Hepatocyte (in vitro differentiated cells): Measurements from ENCODE around the gene ARFRP1. TPM values are rescaled to one million over a fixed set of nuclear protein-coding genes. Genes with fewer than 3 reads are reported as not detected.

Source experiments
- DNase-seq: peaks from one replicate; pipeline ENCODE4 v3.0.0-alpha.2; 2016; ENCODE audit warnings: low spot score
- H2AFZ ChIP-seq: fragments of 200-600 bp; sonication (generic); 2 replicates; pipeline ENCODE4 v1.6.0; 2016; ENCODE audit warnings: antibody characterized with exemption, mild to moderate bottlenecking
- H3K27ac ChIP-seq: fragments of 200-600 bp; sonication (generic); 2 replicates; pipeline ENCODE4 v1.5.1; 2016; ENCODE audit warnings: mild to moderate bottlenecking
- H3K27me3 ChIP-seq: fragments of 200-600 bp; sonication (generic); 2 replicates; pipeline ENCODE4 v1.6.1; 2016
- H3K36me3 ChIP-seq: fragments of 200-600 bp; sonication (generic); replicated peaks from 2 replicates; pipeline ENCODE4 v1.5.1; 2016; ENCODE audit warnings: low read depth; ENCODE audit not compliant: insufficient read depth
- H3K4me1 ChIP-seq: fragments of 200-600 bp; sonication (generic); 2 replicates; pipeline ENCODE4 v1.5.1; 2016; ENCODE audit warnings: mild to moderate bottlenecking, moderate library complexity; ENCODE audit not compliant: insufficient read depth
- H3K4me2 ChIP-seq: fragments of 200-600 bp; sonication (generic); 2 replicates; pipeline ENCODE4 v1.6.0; 2016
- H3K4me3 ChIP-seq: fragments of 200-600 bp; sonication (generic); 2 replicates; pipeline ENCODE4 v1.5.1; 2016; ENCODE audit warnings: mild to moderate bottlenecking
- H3K79me2 ChIP-seq: fragments of 200-600 bp; sonication (generic); 2 replicates; pipeline ENCODE4 v1.6.0; 2017; ENCODE audit warnings: mild to moderate bottlenecking
- H3K9me2 ChIP-seq: fragments of 200-600 bp; sonication (generic); replicated peaks from 2 replicates; pipeline ENCODE4 v1.6.0; 2017; ENCODE audit warnings: mild to moderate bottlenecking; ENCODE audit not compliant: insufficient read depth
- H3K9me3 ChIP-seq: fragments of 200-600 bp; sonication (generic); 2 replicates; pipeline ENCODE4 v1.5.1; 2016; ENCODE audit warnings: low read depth, mild to moderate bottlenecking
- H4K20me1 ChIP-seq: fragments of 200-600 bp; sonication (generic); 2 replicates; pipeline ENCODE4 v1.6.0; 2016; ENCODE audit warnings: mild to moderate bottlenecking; ENCODE audit not compliant: insufficient read depth, poor library complexity, severe bottlenecking
- EZH2 ChIP-seq: fragments of 200-600 bp; sonication (generic); IDR thresholded peaks from 2 replicates; pipeline ENCODE4 v1.6.1; 2016; ENCODE audit warnings: antibody characterized with exemption, mild to moderate bottlenecking, borderline replicate concordance
- EZH2phosphoT487 ChIP-seq: fragments of 200-600 bp; sonication (generic); IDR thresholded peaks from one replicate; pipeline ENCODE4 v1.6.1; 2018; ENCODE audit warnings: antibody characterized with exemption, mild to moderate bottlenecking, low read depth, moderate library complexity; ENCODE audit not compliant: unreplicated experiment, severe bottlenecking
- WGBS: methylation state at CpG from one replicate; pipeline ENCODE4 v1.1.6; 2016; ENCODE audit warnings: low lambda C conversion rate; ENCODE audit errors: missing lambda C conversion rate; 5-methylcytosine and 5-hydroxymethylcytosine counted together
- polyA plus RNA-seq: library from polyadenylated mRNA; unstranded; fragments of >200 nt; fragmentation: Nextera tagmentation; extraction: Ambion mirVana; gene quantifications from 2 replicates; pipeline ENCODE4 v1.2.1, GENCODE V29; 2016
- total RNA-seq: library from RNA; depleted of rRNA; stranded (reverse); fragments of >200 nt; gene quantifications from 2 replicates; pipeline ENCODE4 v1.2.3, GENCODE V29; 2014
- TF ChIP-seq, protein P1 (sequence below): fragments of 200-600 bp; sonication (generic); IDR thresholded peaks from 2 replicates; pipeline ENCODE4 v1.5.1; 2016; ENCODE audit warnings: antibody characterized with exemption, mild to moderate bottlenecking; ENCODE audit not compliant: poor library complexity

Gene ARFRP1
- total and polyA plus RNA-seq, 2 experiments from 2014 or later: 31.5 to 38.0 TPM

DNA sequence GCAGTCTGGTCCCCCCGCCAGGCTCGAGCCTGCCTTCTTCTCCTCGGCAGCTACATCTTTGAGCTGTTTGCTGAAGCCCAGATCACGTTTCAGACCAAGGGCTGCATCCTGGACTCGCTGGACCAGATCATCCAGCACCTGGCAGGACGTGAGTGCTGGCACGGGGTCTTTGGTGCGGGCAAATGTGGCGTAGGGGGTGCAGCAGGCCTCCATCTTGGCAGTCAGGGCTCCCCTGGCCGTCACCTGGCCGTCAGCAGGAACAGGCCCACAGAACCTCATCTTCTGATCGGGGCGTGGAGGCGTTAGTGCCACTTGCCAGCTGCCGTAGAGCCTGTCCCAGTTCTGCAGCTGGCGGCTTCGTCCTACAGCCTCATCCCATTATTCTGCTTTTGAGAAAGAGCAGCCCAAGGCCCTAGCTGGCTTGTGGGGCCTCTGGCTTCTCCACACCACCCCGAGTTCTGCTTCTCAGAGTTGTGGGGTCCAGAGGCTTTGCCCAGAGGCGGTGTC lies 27.9 kb downstream of the ARFRP1 start:
- Histone ChIP-seq H2AFZ (no peak overlapping the region), H3K9me2 (no peaks in the 10 kb centered on the region), H4K20me1 (no peaks in the 10 kb centered on the region), H3K4me3 (no peak overlapping the region), H3K4me2 (no peak overlapping the region), H3K4me1 (peaks cover 11% of the 10 kb centered on the region), H3K27ac (no peak overlapping the region), H3K9me3 (no peaks in the 10 kb centered on the region), H3K79me2 (no peaks in the 10 kb centered on the region), H3K27me3 (no peaks in the 10 kb centered on the region), H3K36me3 (no peaks in the 10 kb centered on the region)
- no peak for DNase-seq
- no peak for TF ChIP-seq EZH2
- no peak for TF ChIP-seq EZH2phosphoT487
- TF ChIP-seq, protein P1, sequence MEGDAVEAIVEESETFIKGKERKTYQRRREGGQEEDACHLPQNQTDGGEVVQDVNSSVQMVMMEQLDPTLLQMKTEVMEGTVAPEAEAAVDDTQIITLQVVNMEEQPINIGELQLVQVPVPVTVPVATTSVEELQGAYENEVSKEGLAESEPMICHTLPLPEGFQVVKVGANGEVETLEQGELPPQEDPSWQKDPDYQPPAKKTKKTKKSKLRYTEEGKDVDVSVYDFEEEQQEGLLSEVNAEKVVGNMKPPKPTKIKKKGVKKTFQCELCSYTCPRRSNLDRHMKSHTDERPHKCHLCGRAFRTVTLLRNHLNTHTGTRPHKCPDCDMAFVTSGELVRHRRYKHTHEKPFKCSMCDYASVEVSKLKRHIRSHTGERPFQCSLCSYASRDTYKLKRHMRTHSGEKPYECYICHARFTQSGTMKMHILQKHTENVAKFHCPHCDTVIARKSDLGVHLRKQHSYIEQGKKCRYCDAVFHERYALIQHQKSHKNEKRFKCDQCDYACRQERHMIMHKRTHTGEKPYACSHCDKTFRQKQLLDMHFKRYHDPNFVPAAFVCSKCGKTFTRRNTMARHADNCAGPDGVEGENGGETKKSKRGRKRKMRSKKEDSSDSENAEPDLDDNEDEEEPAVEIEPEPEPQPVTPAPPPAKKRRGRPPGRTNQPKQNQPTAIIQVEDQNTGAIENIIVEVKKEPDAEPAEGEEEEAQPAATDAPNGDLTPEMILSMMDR: no peak
- whole genome bisulfite sequencing: 95% methylated on average over 19 of the region's 19 CpGs

DNA sequence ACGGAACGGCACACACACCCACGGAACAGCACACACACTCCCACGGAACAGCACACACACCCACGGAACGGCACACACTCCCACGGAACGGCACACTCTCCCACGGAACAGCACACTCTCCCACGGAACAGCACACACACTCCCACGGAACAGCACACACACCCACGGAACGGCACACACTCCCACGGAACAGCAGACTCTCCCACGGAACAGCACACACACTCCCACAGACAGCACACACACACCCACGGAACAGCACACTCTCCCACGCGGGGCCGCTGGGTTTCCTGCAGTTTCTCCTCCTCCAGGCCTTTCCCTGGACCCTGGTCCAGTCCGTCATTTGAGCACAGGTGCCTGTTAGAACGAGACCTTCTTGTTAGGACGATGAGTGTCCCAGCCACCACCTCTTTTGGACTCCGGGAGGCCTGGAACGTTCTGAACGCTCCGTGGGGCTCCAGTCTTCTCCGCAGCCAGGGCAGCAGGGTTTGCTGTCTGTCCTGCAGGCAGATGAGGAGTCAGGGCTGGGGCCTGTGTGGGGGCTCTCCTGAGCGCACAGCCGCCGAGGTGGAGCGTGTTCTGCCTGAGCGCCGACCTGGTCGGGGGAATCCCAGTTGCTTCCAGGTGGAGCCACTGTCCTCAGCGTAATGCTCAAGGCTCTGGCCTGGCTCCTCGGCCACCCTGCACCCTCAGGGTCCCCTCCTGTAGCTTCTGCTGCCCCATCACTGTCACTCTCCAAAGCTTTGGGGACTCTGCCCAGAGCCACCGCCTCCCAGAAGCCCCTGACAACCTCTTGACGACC lies 28.9 kb downstream of the ARFRP1 start:
- Histone ChIP-seq H3K36me3 (no peaks in the 10 kb centered on the region), H3K27me3 (no peaks in the 10 kb centered on the region), H3K27ac (no peak overlapping the region), H3K79me2 (no peaks in the 10 kb centered on the region), H3K9me2 (no peaks in the 10 kb centered on the region), H3K4me3 (no peak overlapping the region), H3K9me3 (no peaks in the 10 kb centered on the region), H4K20me1 (no peaks in the 10 kb centered on the region), H3K4me1 (peaks cover 11% of the 10 kb centered on the region), H2AFZ (no peak overlapping the region), H3K4me2 (no peak overlapping the region)
- no peak for DNase-seq
- 96% methylated on average over 29 of the region's 38 CpGs for WGBS
- no peak for TF ChIP-seq EZH2
- TF ChIP-seq, protein P1: no peak
- TF ChIP-seq EZH2phosphoT487: no peak

DNA sequence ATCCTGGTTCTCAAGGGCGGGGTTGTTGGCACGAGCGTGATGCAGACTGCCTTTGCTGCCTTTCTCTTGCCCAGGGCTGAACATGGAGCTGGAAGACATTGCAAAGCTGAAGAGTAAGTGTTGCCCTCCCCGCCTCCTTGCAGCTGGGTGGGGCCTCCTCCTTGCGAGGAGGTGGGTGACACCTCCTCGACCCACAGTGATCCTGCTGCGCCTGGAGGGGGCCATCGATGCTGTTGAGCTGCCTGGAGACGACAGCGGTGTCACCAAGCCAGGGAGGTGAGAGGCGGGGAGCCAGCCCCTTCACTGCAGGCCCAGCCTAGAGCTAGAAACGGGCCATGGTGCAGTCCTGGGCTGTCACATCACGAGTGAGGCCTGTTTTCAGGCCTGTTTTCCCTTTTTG lies 29.7 kb downstream of the ARFRP1 start:
- 90% methylated on average over 13 of the region's 13 CpGs for WGBS
- Histone ChIP-seq H3K27me3 (no peaks in the 10 kb centered on the region), H3K27ac (no peak overlapping the region), H3K36me3 (no peaks in the 10 kb centered on the region), H3K9me2 (no peaks in the 10 kb centered on the region), H3K4me1 (peaks cover 11% of the 10 kb centered on the region), H3K79me2 (no peaks in the 10 kb centered on the region), H2AFZ (no peak overlapping the region), H3K4me2 (no peak overlapping the region), H3K9me3 (no peaks in the 10 kb centered on the region), H3K4me3 (no peak overlapping the region), H4K20me1 (no peaks in the 10 kb centered on the region)
- no peak for DNase-seq
- no peak for TF ChIP-seq EZH2phosphoT487
- TF ChIP-seq, protein P1: no peak
